GM19467 (cell line): ENCODE results near the gene TTBK1.

ENCODE experiments used
- ATAC-seq: cut with Tn5 transposase; IDR thresholded peaks from one replicate; pipeline ENCODE4 v1.9.1; 2021; ENCODE audit warnings: mild to moderate bottlenecking, moderate library complexity; ENCODE audit not compliant: unreplicated experiment

TTBK1 gene

GRCh38 chr6:43254138-43254817 lies 11.0 kb downstream of the TTBK1 start:
- ATAC-seq = no peak

GRCh38 chr6:43254846-43255245 lies 11.6 kb downstream of the TTBK1 start:
- no peak for ATAC-seq

DNA sequence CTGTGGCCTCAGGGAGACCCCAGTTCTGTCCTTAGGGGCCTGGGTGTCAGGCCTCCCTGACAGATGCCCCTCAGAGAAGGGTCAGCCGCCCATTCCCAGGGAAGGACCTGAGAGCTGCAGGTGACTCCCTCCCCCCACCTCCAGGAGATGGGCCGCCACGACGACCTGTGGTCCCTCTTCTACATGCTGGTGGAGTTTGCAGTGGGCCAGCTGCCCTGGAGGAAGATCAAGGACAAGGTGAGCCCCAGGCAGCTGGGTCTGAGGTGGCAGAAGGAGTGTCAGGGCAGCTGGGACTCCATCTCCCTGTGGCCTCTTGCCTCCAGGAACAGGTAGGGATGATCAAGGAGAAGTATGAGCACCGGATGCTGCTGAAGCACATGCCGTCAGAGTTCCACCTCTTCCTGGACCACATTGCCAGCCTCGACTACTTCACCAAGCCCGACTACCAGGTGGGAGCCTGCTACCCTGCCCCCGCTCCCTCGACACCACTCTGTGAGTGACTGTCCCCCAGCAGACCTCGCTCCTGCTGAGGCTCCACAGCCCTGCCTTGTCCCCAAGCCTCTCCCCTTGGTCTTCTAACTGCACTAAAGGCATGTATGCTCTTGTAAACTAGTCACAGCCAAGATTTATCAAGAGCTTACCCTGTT lies 12.2 kb downstream of the TTBK1 start:
- ATAC-seq = no peak

DNA sequence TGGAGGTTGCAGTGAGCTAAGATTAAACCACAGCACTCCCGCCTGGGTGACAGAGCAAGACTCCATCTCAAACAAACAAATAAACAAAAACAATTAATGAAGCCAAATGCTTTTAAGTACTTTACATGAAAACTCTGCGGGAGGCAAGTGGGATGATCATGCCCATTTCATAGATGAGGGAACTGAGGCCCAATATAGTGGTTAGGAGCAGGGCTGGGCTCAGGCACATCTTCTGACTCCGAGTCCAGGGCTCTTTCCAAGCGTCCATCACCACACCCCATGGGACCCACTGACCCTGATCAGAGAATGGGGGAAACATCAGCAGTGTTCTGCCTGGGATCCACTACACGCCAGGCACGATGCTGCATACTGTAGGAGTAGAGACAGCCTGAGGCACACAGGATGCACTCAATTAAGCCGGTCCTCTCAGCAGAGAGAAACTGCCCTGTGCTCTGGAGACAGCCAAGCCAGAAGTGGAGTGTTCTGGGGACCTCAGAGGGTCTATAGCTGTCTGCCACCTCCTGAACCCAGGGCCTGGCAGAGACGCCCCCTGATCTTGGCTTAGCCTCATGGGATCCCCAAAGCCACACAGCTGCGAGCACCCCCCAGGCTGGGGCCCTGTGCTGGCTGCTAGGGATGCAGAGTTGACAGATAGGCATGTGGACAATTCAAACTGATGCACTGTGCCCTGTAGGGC lies 13.5 kb downstream of the TTBK1 start:
- ATAC-seq = no peak

- no peak for ATAC-seq
Measured at GRCh38 chr6:43257367-43258145, 14.3 kb downstream of the TTBK1 start.

GRCh38 chr6:43258180-43258579 lies 14.9 kb downstream of the TTBK1 start:
- no peak for ATAC-seq

GRCh38 chr6:43258807-43259686 lies 15.8 kb downstream of the TTBK1 start:
- ATAC-seq = no peak

GRCh38 chr6:43260791-43261190 lies 17.5 kb downstream of the TTBK1 start:
- ATAC-seq = no peak

- no peak for ATAC-seq
Measured at GRCh38 chr6:43261198-43261597, 17.9 kb downstream of the TTBK1 start.

- no peak for ATAC-seq
Measured at GRCh38 chr6:43262000-43262779, 18.9 kb downstream of the TTBK1 start.

DNA sequence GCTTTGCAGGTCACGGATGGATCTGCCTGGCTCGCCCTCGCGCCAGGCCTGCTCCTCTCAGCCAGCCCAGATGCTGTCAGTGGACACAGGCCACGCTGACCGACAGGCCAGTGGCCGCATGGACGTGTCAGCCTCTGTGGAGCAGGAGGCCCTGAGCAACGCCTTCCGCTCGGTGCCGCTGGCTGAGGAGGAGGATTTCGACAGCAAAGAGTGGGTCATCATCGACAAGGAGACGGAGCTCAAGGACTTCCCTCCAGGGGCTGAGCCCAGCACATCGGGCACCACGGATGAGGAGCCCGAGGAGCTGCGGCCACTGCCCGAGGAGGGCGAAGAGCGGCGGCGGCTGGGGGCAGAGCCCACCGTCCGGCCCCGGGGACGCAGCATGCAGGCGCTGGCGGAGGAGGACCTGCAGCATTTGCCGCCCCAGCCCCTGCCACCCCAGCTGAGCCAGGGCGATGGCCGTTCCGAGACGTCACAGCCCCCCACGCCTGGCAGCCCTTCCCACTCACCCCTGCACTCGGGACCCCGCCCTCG lies 19.6 kb downstream of the TTBK1 start:
- ATAC-seq = no peak

DNA sequence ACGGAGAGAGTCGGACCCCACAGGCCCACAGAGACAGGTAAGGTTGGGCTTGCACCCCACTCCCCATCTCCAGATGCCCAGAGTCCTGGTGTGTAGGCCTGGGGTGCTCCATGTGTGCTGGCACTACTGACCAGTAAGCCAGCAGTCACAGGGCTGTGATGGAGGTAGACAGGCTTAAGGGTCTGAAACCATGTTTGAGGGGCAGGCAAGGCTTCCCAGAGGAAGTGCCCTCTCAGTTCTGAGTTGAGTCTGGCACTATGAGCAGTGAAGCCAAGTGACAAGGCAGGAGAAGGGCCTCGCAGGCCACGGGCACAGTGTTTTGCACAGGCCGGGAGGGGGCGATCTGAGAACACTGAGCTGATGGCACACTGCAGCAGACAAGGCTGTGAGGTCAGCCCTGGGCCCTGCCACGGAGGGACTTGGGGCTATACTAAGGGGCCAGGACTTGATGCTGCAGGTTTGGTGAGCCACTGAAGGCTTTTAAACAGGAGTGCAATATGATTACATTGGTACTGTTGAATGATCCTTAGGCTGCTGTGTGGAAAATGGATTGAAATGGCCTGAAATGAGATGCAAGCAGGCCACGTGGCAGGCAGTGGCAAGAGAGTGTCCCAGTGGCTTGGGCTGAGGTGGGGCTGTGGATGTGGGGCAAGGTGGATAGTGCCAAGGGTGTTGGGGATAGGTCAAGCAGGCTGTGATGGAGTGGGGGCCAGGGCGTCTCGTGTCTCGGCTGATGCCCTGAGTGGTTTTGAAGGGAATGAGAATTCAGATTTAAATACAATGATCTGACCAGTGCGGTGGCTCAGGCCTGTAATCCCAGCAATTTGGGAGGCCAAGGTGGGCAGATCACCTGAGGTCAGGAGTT lies 20.3 kb downstream of the TTBK1 start:
- ATAC-seq = no peak

- ATAC-seq = no peak
Measured at GRCh38 chr6:43264599-43265145, 21.4 kb downstream of the TTBK1 start.

- ATAC-seq = no peak
Measured at GRCh38 chr6:43265564-43265963, 22.3 kb downstream of the TTBK1 start.

DNA sequence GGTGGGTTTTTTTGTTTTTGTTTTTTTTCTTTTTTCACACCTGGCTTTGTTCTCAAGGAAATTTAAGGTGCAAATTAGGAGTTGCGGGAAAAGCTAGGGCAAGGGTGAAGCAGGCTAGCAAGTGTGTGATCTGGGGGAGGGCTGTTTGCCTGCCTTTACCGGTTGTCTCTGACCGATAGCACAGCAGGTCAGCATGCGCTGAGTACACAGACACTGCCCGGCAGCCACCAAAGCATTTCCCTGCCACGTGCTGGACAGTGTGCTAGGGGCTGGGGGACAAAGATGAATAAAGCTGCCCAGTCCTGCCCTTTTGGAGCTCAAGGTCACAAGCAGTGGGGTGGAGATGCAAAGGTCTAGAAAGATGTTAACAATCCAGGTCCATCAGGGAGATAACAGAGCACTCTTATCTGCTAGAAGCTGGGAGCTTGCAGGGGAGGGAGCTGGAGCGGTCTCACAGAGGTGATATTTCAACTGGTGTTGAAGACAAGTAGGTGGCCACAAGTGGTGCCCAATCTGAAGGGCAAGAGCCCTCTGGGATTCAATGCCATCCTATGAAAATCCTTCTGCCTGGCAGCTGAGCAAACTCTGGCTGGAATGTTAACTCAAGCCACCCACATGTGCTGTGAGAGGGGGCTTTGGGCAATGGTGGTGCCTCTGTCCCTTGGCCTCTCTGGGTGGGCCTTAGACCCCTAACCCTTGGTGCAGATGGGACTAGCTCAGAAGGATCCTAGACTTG lies 24.5 kb downstream of the TTBK1 start:
- no peak for ATAC-seq

GRCh38 chr6:43268355-43268700 lies 25.0 kb downstream of the TTBK1 start:
- no peak for ATAC-seq

GRCh38 chr6:43268782-43269272 lies 25.5 kb downstream of the TTBK1 start:
- ATAC-seq = no peak
